HFFc6 (cell line): Measurements from ENCODE around the gene CERS3. TPM values are rescaled to one million over a fixed set of nuclear protein-coding genes. Genes with fewer than 3 reads are reported as not detected.

Source experiments
- DNase-seq: peaks from one replicate; pipeline ENCODE4 v3.0.0-alpha.2; 2018
- H3K27ac Mint-ChIP-seq: 2 replicates; pipeline ENCODE4 v1.8.0; 2020; ENCODE audit warnings: mild to moderate bottlenecking, mixed read lengths
- H3K27me3 Mint-ChIP-seq: 2 replicates; pipeline ENCODE4 v1.8.0; 2021; ENCODE audit warnings: mild to moderate bottlenecking, moderate library complexity, mixed read lengths; ENCODE audit not compliant: insufficient read depth
- H3K36me3 Mint-ChIP-seq: 2 replicates; pipeline ENCODE4 v1.8.0; 2021; ENCODE audit warnings: low read depth, mixed read lengths
- H3K4me1 Mint-ChIP-seq: 2 replicates; pipeline ENCODE4 v1.8.0; 2020; ENCODE audit warnings: low read depth, mixed read lengths
- H3K4me3 Mint-ChIP-seq: 2 replicates; pipeline ENCODE4 v1.8.0; 2020; ENCODE audit warnings: mild to moderate bottlenecking, moderate library complexity, mixed read lengths
- H3K9me3 Mint-ChIP-seq: 2 replicates; pipeline ENCODE4 v1.8.0; 2020; ENCODE audit warnings: mild to moderate bottlenecking, mixed read lengths
- total RNA-seq, 6 experiments: library from RNA; stranded (reverse); fragmentation: NEBNext Ultra II Directional; extraction: Animal tissue kit (Norgen Biotek cat#: 25700); gene quantifications; 2 replicates in 1 of 6; 3 replicates in 5 of 6; pipeline ENCODE4 v1.2.3, GENCODE V29; 2021
- TF ChIP-seq, protein P1 (sequence below): fragments of 200-600 bp; sonication (generic); IDR thresholded peaks from 2 replicates; pipeline ENCODE4 v1.5.0; 2021; ENCODE audit warnings: antibody characterized with exemption, mild to moderate bottlenecking

Gene CERS3
- total RNA-seq, 6 experiments from 2014 or later, result not detected

DNA sequence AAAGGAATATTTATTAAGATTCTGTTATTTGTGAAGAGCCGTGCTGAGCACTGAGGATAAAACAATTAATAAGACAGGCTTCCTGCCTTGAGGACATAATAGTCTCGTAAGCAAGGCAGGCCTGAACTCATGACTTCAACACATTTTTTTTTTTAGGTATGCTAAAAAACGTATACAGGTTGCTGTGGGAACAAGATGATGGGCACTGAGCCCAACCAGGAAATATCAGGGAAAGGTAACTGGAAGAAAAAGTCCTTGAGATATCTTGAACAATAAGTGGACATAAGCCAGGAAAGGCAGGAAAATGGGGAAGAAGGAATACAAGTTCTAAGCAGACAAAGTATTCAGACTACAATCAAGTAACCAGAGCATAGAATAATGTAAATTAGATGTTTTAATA is 26.1 kb downstream of the CERS3 start:
- no peaks in the 10 kb centered on the region for H3K4me1 Mint-ChIP-seq
- no peak overlapping the region for H3K4me3 Mint-ChIP-seq
- no peak for DNase-seq
- no peaks in the 10 kb centered on the region for H3K27me3 Mint-ChIP-seq
- TF ChIP-seq, protein P1, sequence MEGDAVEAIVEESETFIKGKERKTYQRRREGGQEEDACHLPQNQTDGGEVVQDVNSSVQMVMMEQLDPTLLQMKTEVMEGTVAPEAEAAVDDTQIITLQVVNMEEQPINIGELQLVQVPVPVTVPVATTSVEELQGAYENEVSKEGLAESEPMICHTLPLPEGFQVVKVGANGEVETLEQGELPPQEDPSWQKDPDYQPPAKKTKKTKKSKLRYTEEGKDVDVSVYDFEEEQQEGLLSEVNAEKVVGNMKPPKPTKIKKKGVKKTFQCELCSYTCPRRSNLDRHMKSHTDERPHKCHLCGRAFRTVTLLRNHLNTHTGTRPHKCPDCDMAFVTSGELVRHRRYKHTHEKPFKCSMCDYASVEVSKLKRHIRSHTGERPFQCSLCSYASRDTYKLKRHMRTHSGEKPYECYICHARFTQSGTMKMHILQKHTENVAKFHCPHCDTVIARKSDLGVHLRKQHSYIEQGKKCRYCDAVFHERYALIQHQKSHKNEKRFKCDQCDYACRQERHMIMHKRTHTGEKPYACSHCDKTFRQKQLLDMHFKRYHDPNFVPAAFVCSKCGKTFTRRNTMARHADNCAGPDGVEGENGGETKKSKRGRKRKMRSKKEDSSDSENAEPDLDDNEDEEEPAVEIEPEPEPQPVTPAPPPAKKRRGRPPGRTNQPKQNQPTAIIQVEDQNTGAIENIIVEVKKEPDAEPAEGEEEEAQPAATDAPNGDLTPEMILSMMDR, result no peak
- H3K27ac Mint-ChIP-seq, result no peak overlapping the region
- peaks cover 69% of the 10 kb centered on the region for H3K9me3 Mint-ChIP-seq
- peaks cover 9% of the 10 kb centered on the region; the same call in 1 of the 2 replicates for H3K36me3 Mint-ChIP-seq

DNA sequence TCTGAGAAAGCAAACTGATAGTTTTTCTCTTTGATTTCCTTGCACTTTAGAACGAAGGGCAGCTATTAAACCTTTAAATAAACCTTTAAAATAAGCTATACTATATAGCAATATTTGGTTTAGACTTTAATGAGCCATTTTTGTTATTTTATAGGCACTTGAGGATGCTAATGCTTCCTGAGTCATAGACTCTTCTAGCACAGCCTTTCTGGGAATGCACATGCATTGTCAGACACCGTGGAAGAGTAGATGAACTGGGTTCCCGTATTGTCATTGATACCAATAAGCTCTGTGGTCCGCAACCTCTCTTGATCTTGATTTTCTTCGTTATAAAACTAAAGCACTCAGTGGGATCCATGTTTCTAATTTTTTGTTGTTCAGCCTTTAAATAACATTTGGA is 27.6 kb downstream of the CERS3 start:
- H3K4me1 Mint-ChIP-seq, result no peaks in the 10 kb centered on the region
- H3K36me3 Mint-ChIP-seq, result peaks cover 9% of the 10 kb centered on the region; the same call in 1 of the 2 replicates
- no peak for DNase-seq
- no peak overlapping the region for H3K4me3 Mint-ChIP-seq
- no peak overlapping the region for H3K27ac Mint-ChIP-seq
- TF ChIP-seq, protein P1, result no peak
- H3K27me3 Mint-ChIP-seq, result no peaks in the 10 kb centered on the region; the same call in 1 of the 2 replicates
- peaks cover 65% of the 10 kb centered on the region for H3K9me3 Mint-ChIP-seq

DNA sequence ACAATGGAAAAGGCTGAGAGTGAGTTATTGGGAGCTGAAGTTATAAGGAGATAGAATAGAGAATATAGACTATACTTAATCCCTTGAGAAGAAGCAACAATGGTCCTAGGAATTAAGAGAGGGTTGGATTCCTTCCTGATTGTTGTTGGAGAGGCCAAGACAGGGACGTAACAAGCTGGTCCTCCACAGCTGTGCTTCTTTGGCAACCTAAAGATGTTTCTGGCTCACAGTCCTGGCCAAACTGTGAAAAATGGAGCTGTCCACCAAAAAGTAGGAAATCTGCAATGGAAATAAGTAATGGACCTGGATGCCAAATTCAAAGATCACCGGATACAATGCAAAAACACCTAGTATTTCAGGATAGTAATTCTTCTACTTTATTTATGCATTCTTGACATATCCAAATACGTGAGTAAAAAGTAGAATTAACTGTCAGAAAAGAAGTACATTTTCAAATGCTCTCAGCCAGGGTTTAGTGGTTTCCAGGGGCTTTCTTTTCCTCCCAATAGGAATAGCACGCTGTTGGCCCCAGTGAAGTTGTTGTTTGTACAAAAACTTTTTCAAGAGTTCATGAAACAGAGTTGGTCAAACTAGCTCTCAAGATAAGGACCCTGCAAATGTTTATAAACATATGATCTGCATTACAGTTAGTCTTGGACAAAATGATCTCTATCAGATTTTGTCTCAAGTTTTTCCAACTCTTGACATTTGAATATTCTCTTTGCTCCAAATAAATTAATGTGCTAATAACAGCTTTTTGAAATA is 28.3 kb downstream of the CERS3 start:
- Mint-ChIP-seq H3K27me3 (no peaks in the 10 kb centered on the region; the same call in 1 of the 2 replicates), H3K4me3 (no peak overlapping the region)
- no peak for DNase-seq

DNA sequence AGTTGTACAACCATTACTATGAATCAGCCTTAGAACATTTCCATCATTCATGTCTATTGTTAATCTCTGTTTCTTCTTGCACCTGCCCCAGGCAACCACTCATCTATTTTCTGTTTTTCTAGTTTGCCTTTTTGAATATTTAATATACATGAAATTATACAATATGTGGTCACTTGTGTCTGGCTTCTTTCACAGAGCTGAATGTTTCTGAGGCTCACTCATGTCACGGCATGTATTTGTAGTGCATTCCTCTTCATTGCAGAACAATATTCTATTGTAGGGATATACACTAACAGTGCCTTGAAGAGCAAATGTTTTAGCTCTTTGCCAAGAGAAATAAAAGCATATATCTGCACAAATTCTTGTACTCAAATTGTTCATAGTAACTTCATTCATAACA is 32.9 kb downstream of the CERS3 start:
- TF ChIP-seq, protein P1, result no peak
- DNase-seq, result no peak
- Mint-ChIP-seq H3K27me3 (no peaks in the 10 kb centered on the region; the same call in 1 of the 2 replicates), H3K9me3 (peaks cover 26% of the 10 kb centered on the region), H3K4me3 (no peak overlapping the region), H3K27ac (no peak overlapping the region), H3K4me1 (no peaks in the 10 kb centered on the region), H3K36me3 (no peaks in the 10 kb centered on the region)

More for the DNA sequence above, 28.3 kb downstream of the CERS3 start:
- Mint-ChIP-seq H3K36me3 (peaks cover 9% of the 10 kb centered on the region; the same call in 1 of the 2 replicates), H3K9me3 (peaks cover 58% of the 10 kb centered on the region), H3K4me1 (no peaks in the 10 kb centered on the region), H3K27ac (no peak overlapping the region)
- TF ChIP-seq, protein P1, result no peak

DNA sequence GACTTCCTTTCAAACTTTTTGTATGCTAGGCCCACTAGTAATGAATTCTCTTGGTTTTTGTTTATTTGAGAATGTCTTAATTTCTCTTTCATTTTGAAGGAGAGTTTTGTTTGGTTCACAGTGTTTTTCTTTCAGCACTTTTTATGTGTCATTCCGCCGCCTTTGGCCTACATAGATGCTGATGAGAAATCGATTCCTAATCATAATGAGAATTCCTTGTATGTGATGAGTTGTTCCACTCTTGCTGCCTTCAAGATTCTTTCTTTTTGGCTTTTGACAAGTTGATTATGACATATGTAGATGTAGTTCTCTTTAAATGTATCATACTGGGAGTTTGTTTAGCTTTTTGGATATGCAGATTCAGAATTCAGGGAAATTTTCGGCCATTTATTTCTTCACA is 35.5 kb downstream of the CERS3 start:
- Mint-ChIP-seq H3K4me3 (no peak overlapping the region), H3K27me3 (no peaks in the 10 kb centered on the region; the same call in 1 of the 2 replicates), H3K27ac (no peak overlapping the region), H3K9me3 (peaks cover 9% of the 10 kb centered on the region), H3K36me3 (no peaks in the 10 kb centered on the region), H3K4me1 (no peaks in the 10 kb centered on the region)
- DNase-seq, result no peak
- TF ChIP-seq, protein P1, result no peak
